DOHH2 (cell line): ENCODE measurements around the gene ESCO1.

ENCODE experiments used
- CTCF ChIP-seq: fragments of 200-600 bp; sonication (generic); IDR thresholded peaks from one replicate; pipeline ENCODE4 v1.5.1; 2014; ENCODE audit warnings: antibody characterized with exemption, mild to moderate bottlenecking, low read depth, low read length; ENCODE audit not compliant: poor library complexity, severe bottlenecking
- EZH2phosphoT487 ChIP-seq: fragments of 200-600 bp; sonication (generic); IDR thresholded peaks from 2 replicates; pipeline ENCODE4 v1.6.1; 2017; ENCODE audit warnings: borderline replicate concordance, mild to moderate bottlenecking, antibody characterized with exemption, low read length, moderate library complexity, mixed read lengths

- TF ChIP-seq CTCF = no peak
- TF ChIP-seq EZH2phosphoT487 = no peak
Observed at GRCh38 chr18:21636769-21637168, 36.3 kb upstream of the ESCO1 start.
